ENCODE data around the gene SBK1. TPM values are rescaled to one million over a fixed set of nuclear protein-coding genes. Genes with fewer than 3 reads are reported as not detected.
A peak's percentile ranks its signal among the peaks of the same experiment; 100 is the strongest.

Gene SBK1
- total and polyA plus RNA-seq, 2 donors (not counting 1 experiment from before 2014, with no cell fraction given) = under 0.01 TPM; not detected in 1

DNA sequence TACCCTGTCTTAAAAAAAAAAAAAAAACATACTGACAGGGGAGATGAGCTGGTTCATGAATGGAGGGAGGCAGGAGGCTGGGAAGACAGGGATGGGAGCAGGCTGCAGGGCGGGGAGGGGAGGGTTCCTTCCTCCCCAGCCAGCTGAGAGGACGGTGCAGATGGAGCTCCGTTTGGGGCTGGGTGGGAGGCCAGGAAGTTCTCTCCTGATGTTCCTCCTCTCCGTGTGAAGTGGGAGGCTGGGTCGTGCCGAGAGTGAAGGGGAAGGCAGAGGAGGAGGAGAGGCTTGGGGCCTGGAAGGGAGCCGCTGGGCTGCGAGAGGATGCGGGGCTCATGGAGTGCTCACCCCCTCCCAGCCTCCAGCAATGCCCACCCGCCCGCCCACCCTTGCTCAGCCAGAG lies 21.3 kb downstream of the SBK1 start:
- Histone ChIP-seq H3K4me2 (ENCODE audit: extremely low read depth, insufficient read depth, low read length) (no peak overlapping the region), H3K4me1 (ENCODE audit: control insufficient read depth, extremely low read depth, insufficient read depth, low read length) (no peaks in the 10 kb centered on the region), H3K27me3 (ENCODE audit: control insufficient read depth, insufficient read depth, low read length) (no peaks in the 10 kb centered on the region), H4K20me1 (ENCODE audit: control insufficient read depth, extremely low read depth, insufficient read depth, low read length) (no peaks in the 10 kb centered on the region), H3K27ac (ENCODE audit: insufficient read depth, low read length) (no peak overlapping the region), H3K36me3 (ENCODE audit: control insufficient read depth, insufficient read depth, low read length) (no peaks in the 10 kb centered on the region), H3K9ac (ENCODE audit: insufficient read depth, low read length) (no peak overlapping the region), H2AFZ (ENCODE audit: low read length) (no peak overlapping the region), H3K4me3 (replicated peaks in 1 of 4; ENCODE audit: control extremely low read depth in 1 of 4, insufficient read depth in 1 of 4, low read depth in 3 of 4, low read length in 4 of 4) (no peak overlapping the region), H3K79me2 (ENCODE audit: control insufficient read depth, insufficient read depth, low read length) (no peaks in the 10 kb centered on the region), H3K9me3 (ENCODE audit: control insufficient read depth, insufficient read depth, low read depth, low read length) (no peaks in the 10 kb centered on the region)
- TF ChIP-seq, protein P1, sequence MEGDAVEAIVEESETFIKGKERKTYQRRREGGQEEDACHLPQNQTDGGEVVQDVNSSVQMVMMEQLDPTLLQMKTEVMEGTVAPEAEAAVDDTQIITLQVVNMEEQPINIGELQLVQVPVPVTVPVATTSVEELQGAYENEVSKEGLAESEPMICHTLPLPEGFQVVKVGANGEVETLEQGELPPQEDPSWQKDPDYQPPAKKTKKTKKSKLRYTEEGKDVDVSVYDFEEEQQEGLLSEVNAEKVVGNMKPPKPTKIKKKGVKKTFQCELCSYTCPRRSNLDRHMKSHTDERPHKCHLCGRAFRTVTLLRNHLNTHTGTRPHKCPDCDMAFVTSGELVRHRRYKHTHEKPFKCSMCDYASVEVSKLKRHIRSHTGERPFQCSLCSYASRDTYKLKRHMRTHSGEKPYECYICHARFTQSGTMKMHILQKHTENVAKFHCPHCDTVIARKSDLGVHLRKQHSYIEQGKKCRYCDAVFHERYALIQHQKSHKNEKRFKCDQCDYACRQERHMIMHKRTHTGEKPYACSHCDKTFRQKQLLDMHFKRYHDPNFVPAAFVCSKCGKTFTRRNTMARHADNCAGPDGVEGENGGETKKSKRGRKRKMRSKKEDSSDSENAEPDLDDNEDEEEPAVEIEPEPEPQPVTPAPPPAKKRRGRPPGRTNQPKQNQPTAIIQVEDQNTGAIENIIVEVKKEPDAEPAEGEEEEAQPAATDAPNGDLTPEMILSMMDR (conservative IDR thresholded peaks at IDR 0.05 in 1 of 2, IDR thresholded peaks at IDR 0.05 in 1 of 2; ENCODE audit: low read depth in 1 of 2, low read length in 2 of 2) = no peak
- TF ChIP-seq EZH2 (IDR thresholded peaks at IDR 0.05; ENCODE audit: low read length, missing control alignments) = no peak
- DNase-seq (ENCODE audit: low read depth in 2 of 2) = no peak

DNA sequence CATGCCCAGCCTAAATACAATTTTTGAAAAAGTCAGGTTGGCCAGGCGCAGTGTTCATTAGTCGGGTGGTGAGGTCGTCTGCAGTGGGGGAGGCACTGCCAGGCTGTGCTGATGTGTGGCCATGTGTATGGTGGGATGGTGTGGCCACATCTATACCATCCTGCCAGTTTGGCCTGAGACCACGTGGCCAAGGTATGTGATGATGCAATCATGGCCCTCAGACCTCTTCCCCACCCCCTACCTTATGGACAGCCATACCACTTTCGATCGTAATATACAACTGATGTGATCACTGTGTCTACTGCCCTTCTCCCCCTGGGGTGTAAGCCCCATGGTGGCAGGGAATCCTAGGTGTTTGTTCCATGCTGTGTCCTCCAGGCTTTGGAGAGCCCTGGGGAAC lies 23.7 kb downstream of the SBK1 start:
- Histone ChIP-seq H3K9ac (ENCODE audit: insufficient read depth, low read length) (no peak overlapping the region), H3K27me3 (ENCODE audit: control insufficient read depth, insufficient read depth, low read length) (no peaks in the 10 kb centered on the region), H4K20me1 (ENCODE audit: control insufficient read depth, extremely low read depth, insufficient read depth, low read length) (no peaks in the 10 kb centered on the region), H3K4me3 (replicated peaks in 1 of 4; ENCODE audit: control extremely low read depth in 1 of 4, insufficient read depth in 1 of 4, low read depth in 3 of 4, low read length in 4 of 4) (no peak overlapping the region), H3K27ac (ENCODE audit: insufficient read depth, low read length) (no peak overlapping the region), H3K79me2 (ENCODE audit: control insufficient read depth, insufficient read depth, low read length) (no peaks in the 10 kb centered on the region), H2AFZ (ENCODE audit: low read length) (no peak overlapping the region), H3K9me3 (ENCODE audit: control insufficient read depth, insufficient read depth, low read depth, low read length) (no peaks in the 10 kb centered on the region), H3K4me2 (ENCODE audit: extremely low read depth, insufficient read depth, low read length) (no peak overlapping the region), H3K4me1 (ENCODE audit: control insufficient read depth, extremely low read depth, insufficient read depth, low read length) (no peaks in the 10 kb centered on the region), H3K36me3 (ENCODE audit: control insufficient read depth, insufficient read depth, low read length) (no peaks in the 10 kb centered on the region)
- TF ChIP-seq, protein P1 (conservative IDR thresholded peaks at IDR 0.05 in 1 of 2, IDR thresholded peaks at IDR 0.05 in 1 of 2; ENCODE audit: low read depth in 1 of 2, low read length in 2 of 2) = no peak
- TF ChIP-seq EZH2 (IDR thresholded peaks at IDR 0.05; ENCODE audit: low read length, missing control alignments) = no peak
- no peak for DNase-seq (ENCODE audit: low read depth in 2 of 2)

DNA sequence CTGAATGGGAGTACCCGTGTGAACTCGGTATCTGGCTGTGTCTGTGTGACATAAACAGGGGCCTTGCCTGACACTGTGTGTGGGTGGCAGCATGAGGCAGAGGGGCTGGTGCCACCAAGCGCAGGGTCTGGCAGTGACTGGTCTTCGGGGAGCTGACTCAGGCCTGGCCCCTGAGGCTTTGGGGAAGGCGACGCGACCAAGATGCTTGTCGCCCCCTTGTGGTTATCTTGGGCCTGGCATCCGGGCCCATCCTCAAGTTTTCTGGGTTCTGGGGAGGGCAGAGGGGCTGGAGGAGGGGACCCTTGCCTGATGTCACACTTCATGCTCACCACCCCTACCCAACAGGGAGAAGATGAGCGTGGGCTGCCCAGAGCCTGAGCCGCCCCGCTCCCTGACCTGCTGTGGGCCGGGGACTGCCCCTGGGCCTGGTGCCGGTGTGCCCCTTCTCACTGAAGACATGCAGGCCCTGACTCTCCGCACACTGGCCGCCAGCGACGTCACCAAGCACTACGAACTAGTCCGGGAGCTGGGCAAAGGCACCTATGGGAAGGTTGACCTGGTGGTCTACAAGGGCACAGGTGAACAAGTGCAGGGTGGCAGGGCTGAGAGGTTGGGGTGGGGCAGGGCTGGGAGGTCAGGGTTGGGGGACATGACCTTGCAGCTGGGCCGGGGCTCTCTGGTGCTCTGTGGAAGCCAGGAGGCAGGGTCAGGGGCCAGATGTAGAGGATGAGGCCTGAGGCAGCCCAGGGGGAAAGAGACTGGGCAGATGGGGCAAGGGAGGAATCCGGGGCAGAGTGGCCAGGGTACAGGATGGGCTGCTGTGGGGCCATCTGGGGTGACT lies 24.9 kb downstream of the SBK1 start:
- Histone ChIP-seq H3K4me1 (ENCODE audit: control insufficient read depth, extremely low read depth, insufficient read depth, low read length) (no peaks in the 10 kb centered on the region), H3K4me2 (ENCODE audit: extremely low read depth, insufficient read depth, low read length) (no peak overlapping the region), H3K36me3 (ENCODE audit: control insufficient read depth, insufficient read depth, low read length) (no peaks in the 10 kb centered on the region), H3K27ac (ENCODE audit: insufficient read depth, low read length) (no peak overlapping the region), H3K9me3 (ENCODE audit: control insufficient read depth, insufficient read depth, low read depth, low read length) (no peaks in the 10 kb centered on the region), H2AFZ (ENCODE audit: low read length) (no peak overlapping the region), H3K79me2 (ENCODE audit: control insufficient read depth, insufficient read depth, low read length) (no peaks in the 10 kb centered on the region), H3K27me3 (ENCODE audit: control insufficient read depth, insufficient read depth, low read length) (no peaks in the 10 kb centered on the region), H4K20me1 (ENCODE audit: control insufficient read depth, extremely low read depth, insufficient read depth, low read length) (no peaks in the 10 kb centered on the region), H3K9ac (ENCODE audit: insufficient read depth, low read length) (no peak overlapping the region), H3K4me3 (replicated peaks in 1 of 4; ENCODE audit: control extremely low read depth in 1 of 4, insufficient read depth in 1 of 4, low read depth in 3 of 4, low read length in 4 of 4) (no peak overlapping the region)
- DNase-seq (ENCODE audit: low read depth in 2 of 2) = peak; percentile 33 to 37
- TF ChIP-seq EZH2 (IDR thresholded peaks at IDR 0.05; ENCODE audit: low read length, missing control alignments) = no peak
- TF ChIP-seq, protein P1 (conservative IDR thresholded peaks at IDR 0.05 in 1 of 2, IDR thresholded peaks at IDR 0.05 in 1 of 2; ENCODE audit: low read depth in 1 of 2, low read length in 2 of 2) = peak; percentile 78 to 83

All from fibroblast of lung (primary cell).